Measurements from ENCODE around the gene PRG2.

The PRG2 gene

GRCh38 chr11:57390535-57390934 lies at the start of gene PRG2:
Gene PRG2 (minus strand): TSS chr11:57390650. CDS start chr11:57389944, 706 bp downstream.
- H3K4me3 ChIP-seq (ENCODE audit: low read depth, low read length): no peak within 1 kb of the TSS
- no peak within 1 kb of the TSS for H3K27ac ChIP-seq
- no peak within 1 kb of the TSS for H3K4me2 ChIP-seq (ENCODE audit: low read length)
- H3K79me2 ChIP-seq: no peaks in the 10 kb centered on the region
- no peak for TF ChIP-seq CTCF (IDR thresholded peaks at IDR 0.05)
- no peaks in the 10 kb centered on the region for H3K4me1 ChIP-seq
- H3K9me3 ChIP-seq (ENCODE audit: control insufficient read depth, low read length): no peaks in the 10 kb centered on the region
- no peaks in the 10 kb centered on the region for H3K36me3 ChIP-seq (ENCODE audit: control insufficient read depth, insufficient read depth, low read length)
- H2AFZ ChIP-seq: no peak within 1 kb of the TSS
- no peak within 1 kb of the TSS for H3K9ac ChIP-seq
- H3K27me3 ChIP-seq (ENCODE audit: control insufficient read depth, insufficient read depth, low read length): no peaks in the 10 kb centered on the region

- no peak for TF ChIP-seq CTCF (IDR thresholded peaks at IDR 0.05)
- no peaks in the 10 kb centered on the region for H3K4me1 ChIP-seq
- H3K79me2 ChIP-seq: no peaks in the 10 kb centered on the region
- H3K4me3 ChIP-seq (ENCODE audit: low read depth, low read length): no peak overlapping the region
- no peak overlapping the region for H3K27ac ChIP-seq
- no peaks in the 10 kb centered on the region for H3K27me3 ChIP-seq (ENCODE audit: control insufficient read depth, insufficient read depth, low read length)
- no peaks in the 10 kb centered on the region for H3K36me3 ChIP-seq (ENCODE audit: control insufficient read depth, insufficient read depth, low read length)
- H3K9ac ChIP-seq: no peak overlapping the region
- H3K4me2 ChIP-seq (ENCODE audit: low read length): no peak overlapping the region
- no peaks in the 10 kb centered on the region for H3K9me3 ChIP-seq (ENCODE audit: control insufficient read depth, low read length)
- no peak overlapping the region for H2AFZ ChIP-seq
Observed at GRCh38 chr11:57439786-57440185, 49.3 kb upstream of the PRG2 start.

- Histone ChIP-seq H3K9ac (no peak overlapping the region), H3K9me3 (ENCODE audit: control insufficient read depth, low read length) (no peaks in the 10 kb centered on the region), H3K4me1 (no peaks in the 10 kb centered on the region), H3K79me2 (no peaks in the 10 kb centered on the region), H3K27me3 (ENCODE audit: control insufficient read depth, insufficient read depth, low read length) (no peaks in the 10 kb centered on the region), H3K4me3 (ENCODE audit: low read depth, low read length) (no peak overlapping the region), H2AFZ (no peak overlapping the region), H3K36me3 (ENCODE audit: control insufficient read depth, insufficient read depth, low read length) (no peaks in the 10 kb centered on the region), H3K27ac (no peak overlapping the region), H3K4me2 (ENCODE audit: low read length) (no peak overlapping the region)
- no peak for TF ChIP-seq CTCF (IDR thresholded peaks at IDR 0.05)
Observed at GRCh38 chr11:57438345-57439285, 48.2 kb upstream of the PRG2 start.

- H2AFZ ChIP-seq: no peak overlapping the region
- H3K9me3 ChIP-seq (ENCODE audit: control insufficient read depth, low read length): no peaks in the 10 kb centered on the region
- no peak overlapping the region for H3K4me2 ChIP-seq (ENCODE audit: low read length)
- H3K79me2 ChIP-seq: no peaks in the 10 kb centered on the region
- no peak overlapping the region for H3K27ac ChIP-seq
- H3K4me1 ChIP-seq: no peaks in the 10 kb centered on the region
- no peak overlapping the region for H3K9ac ChIP-seq
- H3K4me3 ChIP-seq (ENCODE audit: low read depth, low read length): no peak overlapping the region
- TF ChIP-seq CTCF (IDR thresholded peaks at IDR 0.05): no peak
- no peaks in the 10 kb centered on the region for H3K27me3 ChIP-seq (ENCODE audit: control insufficient read depth, insufficient read depth, low read length)
- H3K36me3 ChIP-seq (ENCODE audit: control insufficient read depth, insufficient read depth, low read length): no peaks in the 10 kb centered on the region
Observed at GRCh38 chr11:57436031-57436430, 45.6 kb upstream of the PRG2 start.

All from parathyroid adenoma (tissue), 2 donors.